Vagina (tissue), 2 donors: ENCODE results near the gene CTSZ. TPM values are rescaled to one million over a fixed set of nuclear protein-coding genes. Genes with fewer than 3 reads are reported as not detected.
"Not testable (repeated sequence)": the region's sequence is repeated elsewhere in the genome, so short reads cannot be mapped to it uniquely, and the experiment has no call there.

Experiments used
- DNase-seq, 2 donors: peaks; one replicate each; pipeline ENCODE4 v3.0.0-alpha.2; 2017; ENCODE audit errors: extremely low spot score in 2 of 2
- H3K27ac ChIP-seq: fragments of 200-600 bp; sonication (generic); one replicate; pipeline ENCODE4 v1.5.1; 2019
- H3K27me3 ChIP-seq: fragments of 200-600 bp; sonication (generic); one replicate; pipeline ENCODE4 v1.5.1; 2019
- H3K36me3 ChIP-seq, 2 donors: fragments of 200-600 bp; sonication (generic); one replicate each; pipeline ENCODE4 v1.5.1; 2017 to 2019
- H3K4me1 ChIP-seq: fragments of 200-600 bp; sonication (generic); one replicate; pipeline ENCODE4 v1.5.1; 2019
- H3K4me3 ChIP-seq, 2 donors: fragments of 200-600 bp; sonication (generic); 1 replicate in 1 of 2; 2 replicates in 1 of 2; pipeline ENCODE4 v1.5.1; 2016 to 2019
- H3K9me3 ChIP-seq: fragments of 200-600 bp; sonication (generic); one replicate; pipeline ENCODE4 v1.5.1; 2019
- POLR2A ChIP-seq, 2 donors: fragments of 450-650 bp; IDR thresholded peaks; one replicate each; pipeline ENCODE4 v1.6.1; 2017; ENCODE audit warnings: antibody characterized with exemption in 2 of 2, mild to moderate bottlenecking in 2 of 2, moderate library complexity in 2 of 2
- POLR2AphosphoS5 ChIP-seq, 2 donors: sonication (generic); formaldehyde crosslinking; IDR thresholded peaks; one replicate each; pipeline ENCODE4 v1.9.0; 2017; ENCODE audit warnings: antibody characterized with exemption in 2 of 2, mild to moderate bottlenecking in 2 of 2, low read depth in 1 of 2; ENCODE audit not compliant: insufficient read depth in 1 of 2
- intact Hi-C: fragments of 100-400 bp; cut with DNase I; formaldehyde crosslinking; loops from one replicate; pipeline ENCODE4 v1.15.1; 2023
- total RNA-seq: library from RNA; depleted of rRNA; stranded (reverse); fragments of >200 nt; gene quantifications from one replicate; pipeline ENCODE4 v1.2.3, GENCODE V29; 2016
- TF ChIP-seq, protein P1 (sequence below), 3 experiments: fragments of 450-650 bp in 2 of 3; fragments of 200-600 bp in 1 of 3; sonication (generic) in 1 of 3; IDR thresholded peaks; one replicate each; pipeline ENCODE4 v1.5.1; 2017 to 2019; ENCODE audit warnings: antibody characterized with exemption in 3 of 3, mild to moderate bottlenecking in 2 of 3, moderate library complexity in 2 of 3

Gene CTSZ
- total RNA-seq, 1 donor from 2014 or later: 128 TPM

DNA sequence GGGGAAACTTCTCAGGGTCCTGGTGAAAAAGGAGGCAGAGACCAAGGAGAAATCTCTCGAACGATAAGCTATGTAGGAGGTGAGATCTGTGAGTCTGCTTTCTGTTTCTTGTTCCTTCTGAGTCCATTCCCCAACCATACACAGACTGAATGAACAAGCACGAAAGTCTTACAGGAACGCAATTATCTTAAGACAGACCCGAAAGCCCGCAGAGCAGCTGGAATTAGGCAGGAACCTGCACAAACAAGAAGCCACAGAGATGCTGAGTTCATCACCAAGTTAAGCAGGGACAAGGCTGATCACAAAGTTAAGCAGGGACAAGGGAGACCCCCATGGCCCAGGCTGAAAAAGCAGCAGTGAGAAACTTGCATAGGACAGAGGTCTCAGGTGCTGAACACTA lies 47.4 kb downstream of the CTSZ start:
- DNase-seq: no peak
- no peak overlapping the region for H3K4me3 ChIP-seq
- H3K4me1 ChIP-seq: no peaks in the 10 kb centered on the region
- no peaks in the 10 kb centered on the region for H3K9me3 ChIP-seq
- H3K36me3 ChIP-seq: no peaks in the 10 kb centered on the region
- no peaks in the 10 kb centered on the region for H3K27me3 ChIP-seq
- TF ChIP-seq POLR2A (IDR thresholded peaks at IDR 0.05) (no peak), POLR2AphosphoS5 (IDR thresholded peaks at IDR 0.05; ENCODE audit: insufficient read depth in 1 of 2, low read depth in 1 of 2) (no peak)
- TF ChIP-seq, protein P1, sequence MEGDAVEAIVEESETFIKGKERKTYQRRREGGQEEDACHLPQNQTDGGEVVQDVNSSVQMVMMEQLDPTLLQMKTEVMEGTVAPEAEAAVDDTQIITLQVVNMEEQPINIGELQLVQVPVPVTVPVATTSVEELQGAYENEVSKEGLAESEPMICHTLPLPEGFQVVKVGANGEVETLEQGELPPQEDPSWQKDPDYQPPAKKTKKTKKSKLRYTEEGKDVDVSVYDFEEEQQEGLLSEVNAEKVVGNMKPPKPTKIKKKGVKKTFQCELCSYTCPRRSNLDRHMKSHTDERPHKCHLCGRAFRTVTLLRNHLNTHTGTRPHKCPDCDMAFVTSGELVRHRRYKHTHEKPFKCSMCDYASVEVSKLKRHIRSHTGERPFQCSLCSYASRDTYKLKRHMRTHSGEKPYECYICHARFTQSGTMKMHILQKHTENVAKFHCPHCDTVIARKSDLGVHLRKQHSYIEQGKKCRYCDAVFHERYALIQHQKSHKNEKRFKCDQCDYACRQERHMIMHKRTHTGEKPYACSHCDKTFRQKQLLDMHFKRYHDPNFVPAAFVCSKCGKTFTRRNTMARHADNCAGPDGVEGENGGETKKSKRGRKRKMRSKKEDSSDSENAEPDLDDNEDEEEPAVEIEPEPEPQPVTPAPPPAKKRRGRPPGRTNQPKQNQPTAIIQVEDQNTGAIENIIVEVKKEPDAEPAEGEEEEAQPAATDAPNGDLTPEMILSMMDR (IDR thresholded peaks at IDR 0.05): no peak
- H3K27ac ChIP-seq: no peak overlapping the region
- intact Hi-C loops: no loop called here

DNA sequence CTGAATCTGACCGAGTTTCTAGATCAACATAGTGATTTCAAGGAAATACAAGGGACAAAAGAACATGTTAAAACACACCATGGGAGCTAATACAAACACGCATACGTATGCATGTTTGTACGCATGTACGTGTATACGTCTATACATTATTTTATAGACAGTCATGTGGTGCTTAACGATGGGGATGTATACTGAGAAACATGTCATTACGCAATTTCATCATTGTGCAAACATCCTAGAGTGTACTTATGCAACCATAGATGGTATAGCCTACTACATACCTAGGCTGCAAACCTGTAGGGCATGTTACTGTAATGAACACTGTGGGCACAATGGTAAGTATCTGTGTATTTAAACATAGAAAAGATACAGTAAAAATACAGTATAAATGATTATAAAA lies 51.0 kb downstream of the CTSZ start:
- intact Hi-C loops: no loop called here
- no peak for DNase-seq
- no peaks in the 10 kb centered on the region for H3K9me3 ChIP-seq
- H3K27me3 ChIP-seq: no peaks in the 10 kb centered on the region
- H3K4me3 ChIP-seq: no peak overlapping the region
- H3K36me3 ChIP-seq: no peaks in the 10 kb centered on the region
- H3K4me1 ChIP-seq: no peaks in the 10 kb centered on the region
- no peak overlapping the region for H3K27ac ChIP-seq
- TF ChIP-seq POLR2AphosphoS5 (IDR thresholded peaks at IDR 0.05; ENCODE audit: insufficient read depth in 1 of 2, low read depth in 1 of 2) (no peak), POLR2A (IDR thresholded peaks at IDR 0.05) (no peak)

DNA sequence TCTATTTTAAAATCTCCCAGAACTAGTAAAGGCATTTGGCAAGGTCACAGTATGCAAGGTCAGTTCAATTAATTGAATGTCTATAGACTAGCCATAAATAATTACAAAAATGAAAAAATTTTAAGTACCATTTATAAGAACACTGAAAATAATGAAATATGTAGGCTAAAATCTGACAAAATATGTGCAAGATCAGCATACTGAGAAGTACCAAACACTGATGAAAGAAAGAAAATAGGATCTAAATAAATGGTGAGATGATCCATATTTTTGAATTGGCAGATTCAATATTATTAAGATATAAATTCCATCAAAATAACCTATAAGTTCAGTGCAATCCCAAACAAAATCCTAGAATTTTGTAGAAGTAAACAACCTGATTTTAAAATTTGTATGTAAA lies 54.0 kb downstream of the CTSZ start:
- Histone ChIP-seq H3K4me3 (no peak overlapping the region), H3K9me3 (no peaks in the 10 kb centered on the region), H3K27ac (no peak overlapping the region), H3K4me1 (no peaks in the 10 kb centered on the region), H3K27me3 (no peaks in the 10 kb centered on the region), H3K36me3 (no peaks in the 10 kb centered on the region)
- intact Hi-C loops: no loop called here
- TF ChIP-seq POLR2A (IDR thresholded peaks at IDR 0.05) (no peak), POLR2AphosphoS5 (IDR thresholded peaks at IDR 0.05; ENCODE audit: insufficient read depth in 1 of 2, low read depth in 1 of 2) (no peak)
- TF ChIP-seq, protein P1 (IDR thresholded peaks at IDR 0.05): no peak
- no peak for DNase-seq

DNA sequence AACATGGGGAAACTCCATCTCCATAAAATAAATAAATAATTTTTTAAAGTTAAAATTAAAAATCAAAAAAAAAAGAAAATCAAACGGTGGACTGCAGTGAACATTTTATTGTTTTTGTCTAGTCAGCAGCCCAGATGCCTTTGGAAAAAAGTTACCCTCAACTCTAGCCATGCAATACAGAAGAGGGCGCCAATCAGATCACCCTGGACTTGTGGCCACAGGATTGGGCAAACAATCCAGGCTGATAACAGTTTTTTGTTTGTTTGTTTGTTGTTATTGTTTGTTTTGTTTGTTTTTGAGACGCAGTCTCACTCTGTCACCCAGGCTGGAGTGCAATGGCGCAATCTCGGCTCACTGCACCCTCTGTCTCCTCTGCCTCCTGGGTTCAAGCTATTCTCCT lies 56.5 kb downstream of the CTSZ start:
- TF ChIP-seq POLR2A (IDR thresholded peaks at IDR 0.05) (no peak), POLR2AphosphoS5 (IDR thresholded peaks at IDR 0.05; ENCODE audit: insufficient read depth in 1 of 2, low read depth in 1 of 2) (no peak)
- TF ChIP-seq, protein P1 (IDR thresholded peaks at IDR 0.05): no peak
- Histone ChIP-seq H3K4me1 (no peaks in the 10 kb centered on the region), H3K27ac (no peak overlapping the region), H3K36me3 (no peaks in the 10 kb centered on the region), H3K4me3 (no peak overlapping the region), H3K9me3 (no peaks in the 10 kb centered on the region), H3K27me3 (no peaks in the 10 kb centered on the region)
- intact Hi-C loops: no loop called here
- DNase-seq: no peak

DNA sequence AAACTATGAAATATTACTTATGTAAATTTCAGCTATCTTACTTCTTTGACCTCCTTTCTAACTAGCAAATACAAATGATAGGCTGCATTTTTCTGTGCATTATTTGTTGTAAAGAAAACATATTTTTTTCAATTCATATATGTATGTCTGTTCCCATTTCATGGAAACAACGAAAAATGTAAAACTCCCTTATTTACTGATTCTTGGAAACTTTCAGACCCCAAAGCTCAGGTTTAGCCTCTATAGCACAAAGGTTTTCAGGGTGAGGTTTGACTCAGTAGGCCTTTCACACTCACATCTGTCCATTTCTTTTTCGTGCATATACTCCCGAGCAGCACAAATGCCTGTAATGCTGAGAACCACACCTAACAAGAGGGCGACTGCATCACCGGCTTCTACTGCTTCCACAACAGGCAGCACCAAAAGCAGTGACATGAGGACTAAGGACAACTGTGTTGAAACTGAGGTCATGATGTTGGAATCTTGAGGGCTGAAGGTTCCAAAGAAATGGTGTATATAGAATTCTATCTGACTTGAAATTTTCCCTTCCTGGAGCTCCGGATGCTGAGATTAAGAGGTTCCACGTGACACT lies 59.2 kb downstream of the CTSZ start:
- DNase-seq, H3K27ac ChIP-seq, H3K36me3 ChIP-seq, H3K27me3 ChIP-seq, H3K9me3 ChIP-seq, H3K4me1 ChIP-seq, H3K4me3 ChIP-seq, intact Hi-C loops: not testable (repeated sequence)

DNA sequence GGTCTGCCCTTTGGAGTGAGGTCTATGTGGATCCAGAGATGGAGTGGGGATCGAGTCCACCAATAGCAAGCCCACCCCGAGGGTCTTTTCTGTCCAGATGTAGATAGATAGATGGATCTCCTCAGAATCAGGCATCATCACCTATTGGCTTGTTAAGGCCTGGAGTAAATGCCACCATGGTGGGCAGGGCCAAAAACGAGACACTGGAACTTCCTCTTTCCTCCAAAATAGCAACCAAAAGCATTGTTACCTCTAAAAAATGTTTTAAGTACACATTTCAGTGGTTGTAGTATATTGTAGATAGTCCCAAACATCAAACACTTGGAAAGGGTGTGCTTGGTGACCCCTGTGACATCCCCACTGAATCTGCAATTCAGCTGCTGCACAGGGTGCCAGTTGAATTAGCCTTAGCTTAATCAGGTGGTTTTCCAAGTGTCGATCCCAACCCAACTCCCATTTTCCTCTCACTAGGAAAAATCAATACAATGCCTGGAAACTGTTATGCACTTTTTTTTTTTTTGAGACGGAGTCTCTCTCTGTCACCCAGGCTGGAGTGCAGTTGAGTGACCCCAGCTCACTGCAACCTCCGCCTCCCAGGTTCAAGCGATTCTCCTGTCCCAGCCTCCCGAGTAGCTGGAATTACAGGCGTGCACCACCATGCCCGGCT lies 61.0 kb downstream of the CTSZ start:
- TF ChIP-seq POLR2A (IDR thresholded peaks at IDR 0.05): no peak
- TF ChIP-seq POLR2AphosphoS5 (IDR thresholded peaks at IDR 0.05; ENCODE audit: insufficient read depth in 1 of 2, low read depth in 1 of 2): no peak
- TF ChIP-seq, protein P1 (IDR thresholded peaks at IDR 0.05): no peak
- Histone ChIP-seq H3K27ac (no peak overlapping the region), H3K36me3 (no peaks in the 10 kb centered on the region), H3K4me3 (no peak overlapping the region), H3K9me3 (no peaks in the 10 kb centered on the region), H3K4me1 (no peaks in the 10 kb centered on the region), H3K27me3 (no peaks in the 10 kb centered on the region)
- intact Hi-C loops: no loop called here
- no peak for DNase-seq
